Cardiac muscle cell (in vitro differentiated cells and primary cell): ENCODE results near the gene LUC7L3. TPM values are rescaled to one million over a fixed set of nuclear protein-coding genes. Genes with fewer than 3 reads are reported as not detected.
"Not testable (repeated sequence)": the region's sequence is repeated elsewhere in the genome, so short reads cannot be mapped to it uniquely, and the experiment has no call there.

Source experiments
- DNase-seq, 2 donors: peaks; one replicate each; pipeline versions ENCODE4 v3.0.0 to v3.0.0-alpha.2; 2010 to 2017; ENCODE audit warnings: low read depth in 1 of 2, low spot score in 1 of 2
- H3K27ac ChIP-seq: fragments of 200-600 bp; sonication (generic); 2 replicates; pipeline ENCODE4 v1.5.1; 2016
- H3K27me3 ChIP-seq: fragments of 200-600 bp; sonication (generic); 2 replicates; pipeline ENCODE4 v1.6.0; 2016; ENCODE audit warnings: control low read depth
- H3K36me3 ChIP-seq: fragments of 200-600 bp; sonication (generic); 2 replicates; pipeline ENCODE4 v1.5.1; 2016; ENCODE audit warnings: control low read depth
- H3K4me1 ChIP-seq: fragments of 200-600 bp; sonication (generic); 2 replicates; pipeline ENCODE4 v1.8.1; 2017; ENCODE audit warnings: low read depth, mild to moderate bottlenecking, mixed run types
- H3K4me3 ChIP-seq: fragments of 200-600 bp; sonication (generic); 2 replicates; pipeline ENCODE4 v1.5.1; 2016; ENCODE audit warnings: mild to moderate bottlenecking
- H3K9me3 ChIP-seq: fragments of 200-600 bp; sonication (generic); 2 replicates; pipeline ENCODE4 v1.5.1; 2017; ENCODE audit warnings: low read depth, mild to moderate bottlenecking, control low read depth
- CTCF ChIP-seq: IDR thresholded peaks from 2 replicates; pipeline ENCODE4 v1.5.1; 2012; ENCODE audit warnings: low read depth, mild to moderate bottlenecking, low read length
- polyA plus RNA-seq: library from polyadenylated mRNA; unstranded; fragments of >200 nt; fragmentation: Nextera tagmentation; extraction: Ambion mirVana; gene quantifications from 2 replicates; pipeline ENCODE4 v1.2.1, GENCODE V29; 2016
- total RNA-seq: library from RNA; depleted of rRNA; stranded (reverse); fragments of >200 nt; gene quantifications from 2 replicates; pipeline ENCODE4 v1.2.3, GENCODE V29; 2016

LUC7L3 gene
- total and polyA plus RNA-seq, 2 experiments from 2014 or later = 289 to 398 TPM

GRCh38 chr17:50800196-50800700, 80.8 kb downstream of the LUC7L3 start:
- no peaks in the 10 kb centered on the region for H3K9me3 ChIP-seq
- H3K27ac ChIP-seq = peak overlapping the region; percentile 69
- H3K27me3 ChIP-seq = no peaks in the 10 kb centered on the region
- peaks cover 28% of the 10 kb centered on the region for H3K4me1 ChIP-seq
- DNase-seq = no peak
- no peak for TF ChIP-seq CTCF
- H3K4me3 ChIP-seq = no peak overlapping the region
- H3K36me3 ChIP-seq = no peaks in the 10 kb centered on the region

- TF ChIP-seq CTCF = no peak
- Histone ChIP-seq H3K4me3 (no peak overlapping the region), H3K27me3 (no peaks in the 10 kb centered on the region), H3K36me3 (no peaks in the 10 kb centered on the region), H3K9me3 (no peaks in the 10 kb centered on the region), H3K4me1 (peaks cover 24% of the 10 kb centered on the region), H3K27ac (peak overlapping the region; percentile 35)
- no peak for DNase-seq
Measured at GRCh38 chr17:50802609-50803571, 83.5 kb downstream of the LUC7L3 start.

- Histone ChIP-seq H3K4me3 (no peak overlapping the region), H3K27me3 (no peaks in the 10 kb centered on the region), H3K9me3 (no peaks in the 10 kb centered on the region), H3K36me3 (no peaks in the 10 kb centered on the region), H3K27ac (no peak overlapping the region), H3K4me1 (peaks cover 24% of the 10 kb centered on the region)
- no peak for TF ChIP-seq CTCF
- no peak for DNase-seq
Measured at GRCh38 chr17:50803676-50804075, 84.3 kb downstream of the LUC7L3 start.

- H3K4me1 ChIP-seq = peaks cover 11% of the 10 kb centered on the region
- H3K4me3 ChIP-seq, H3K36me3 ChIP-seq, DNase-seq, H3K27me3 ChIP-seq, H3K27ac ChIP-seq, H3K9me3 ChIP-seq: not testable (repeated sequence)
Measured at GRCh38 chr17:50804749-50805475, 85.5 kb downstream of the LUC7L3 start.

GRCh38 chr17:50805486-50805885, 86.1 kb downstream of the LUC7L3 start:
- no peak for DNase-seq
- no peaks in the 10 kb centered on the region for H3K36me3 ChIP-seq
- no peak overlapping the region for H3K4me3 ChIP-seq
- no peak overlapping the region for H3K27ac ChIP-seq
- H3K9me3 ChIP-seq = no peaks in the 10 kb centered on the region
- no peaks in the 10 kb centered on the region for H3K27me3 ChIP-seq
- TF ChIP-seq CTCF = no peak
- peaks cover 7% of the 10 kb centered on the region for H3K4me1 ChIP-seq

Other genes with a start within 250 kb of the LUC7L3 start
- gene RSAD1, start 240.7 kb upstream of the LUC7L3 start, total RNA-seq = 24.1 and 35.8 TPM in 2 replicates
- 39.7 and 55.4 TPM in 2 replicates for gene RSAD1, start 240.7 kb upstream of the LUC7L3 start, polyA plus RNA-seq
- gene MYCBPAP, start 211.2 kb upstream of the LUC7L3 start, total RNA-seq = 1.2 and 3.2 TPM in 2 replicates
- gene MYCBPAP, start 211.2 kb upstream of the LUC7L3 start, polyA plus RNA-seq = 1.2 and 2.5 TPM in 2 replicates
- 2.0 and 3.1 TPM in 2 replicates for gene EPN3, start 186.9 kb upstream of the LUC7L3 start, total RNA-seq
- gene EPN3, start 186.9 kb upstream of the LUC7L3 start, polyA plus RNA-seq = 1.9 and 3.5 TPM in 2 replicates
- gene SPATA20, start 172.4 kb upstream of the LUC7L3 start, total RNA-seq = 194 and 216 TPM in 2 replicates
- 103 and 162 TPM in 2 replicates for gene SPATA20, start 172.4 kb upstream of the LUC7L3 start, polyA plus RNA-seq
- 29.7 and 46.1 TPM in 2 replicates for gene CACNA1G, start 158.9 kb upstream of the LUC7L3 start, total RNA-seq
- gene CACNA1G, start 158.9 kb upstream of the LUC7L3 start, polyA plus RNA-seq = 19.0 and 22.8 TPM in 2 replicates
- not detected in 2 replicates for gene ABCC3, start 84.7 kb upstream of the LUC7L3 start, total RNA-seq
- gene ABCC3, start 84.7 kb upstream of the LUC7L3 start, polyA plus RNA-seq = 0.06 and 0.53 TPM in 2 replicates
- 22.8 and 23.6 TPM in 2 replicates for gene ANKRD40, start 11.7 kb upstream of the LUC7L3 start, total RNA-seq
- 12.3 and 14.6 TPM in 2 replicates for gene ANKRD40, start 11.7 kb upstream of the LUC7L3 start, polyA plus RNA-seq
- gene ANKRD40CL, start 47.9 kb downstream of the LUC7L3 start, total RNA-seq = not detected in 2 replicates
- not detected in 2 replicates for gene ANKRD40CL, start 47.9 kb downstream of the LUC7L3 start, polyA plus RNA-seq
- 0.18 TPM in 1 of 2 replicates, not detected in the other for gene WFIKKN2, start 116.0 kb downstream of the LUC7L3 start, total RNA-seq
- gene WFIKKN2, start 116.0 kb downstream of the LUC7L3 start, polyA plus RNA-seq = 0.34 and 0.40 TPM in 2 replicates
- gene TOB1, start 146.8 kb downstream of the LUC7L3 start, total RNA-seq = 17.1 and 35.4 TPM in 2 replicates
- 29.9 and 46.1 TPM in 2 replicates for gene TOB1, start 146.8 kb downstream of the LUC7L3 start, polyA plus RNA-seq